ENCODE results near the gene SCN11A.
"Not testable (repeated sequence)": the region's sequence is repeated elsewhere in the genome, so short reads cannot be mapped to it uniquely, and the experiment has no call there.

Gene SCN11A

GRCh38 chr3:39065197-39065596, 13.5 kb upstream of the SCN11A start:
- DNase-seq, result no peak

GRCh38 chr3:39064646-39065045, 12.9 kb upstream of the SCN11A start:
- no peak for DNase-seq

GRCh38 chr3:39063143-39063542, 11.4 kb upstream of the SCN11A start:
- no peak for DNase-seq

GRCh38 chr3:39062180-39062579, 10.4 kb upstream of the SCN11A start:
- DNase-seq, result no peak

- not testable (repeated sequence) for DNase-seq
Measured at GRCh38 chr3:39061228-39061627, 9.5 kb upstream of the SCN11A start.

- no peak for DNase-seq
Measured at GRCh38 chr3:39056151-39056550, 4.4 kb upstream of the SCN11A start.

- no peak for DNase-seq
Measured at GRCh38 chr3:39053696-39054095, 2.0 kb upstream of the SCN11A start.

GRCh38 chr3:39052583-39052982, 839 bp upstream of the SCN11A start:
- no peak for DNase-seq

GRCh38 chr3:39050029-39050428, 1.7 kb downstream of the SCN11A start:
- no peak for DNase-seq

GRCh38 chr3:39038165-39038564, 13.6 kb downstream of the SCN11A start:
- DNase-seq, result no peak

GRCh38 chr3:39029556-39029955, 22.2 kb downstream of the SCN11A start:
- no peak for DNase-seq

- DNase-seq, result no peak
Measured at GRCh38 chr3:39028546-39028945, 23.2 kb downstream of the SCN11A start.

GRCh38 chr3:39025222-39025970, 26.3 kb downstream of the SCN11A start:
- no peak for DNase-seq

- no peak for DNase-seq
Measured at GRCh38 chr3:39024497-39024896, 27.2 kb downstream of the SCN11A start.

GRCh38 chr3:39022286-39022630, 29.5 kb downstream of the SCN11A start:
- no peak for DNase-seq

GRCh38 chr3:39021465-39022285, 30.1 kb downstream of the SCN11A start:
- no peak for DNase-seq

- no peak for DNase-seq
Measured at GRCh38 chr3:39021029-39021428, 30.7 kb downstream of the SCN11A start.

- DNase-seq, result no peak
Measured at GRCh38 chr3:39019299-39019698, 32.4 kb downstream of the SCN11A start.

- DNase-seq, result no peak
Measured at GRCh38 chr3:39015418-39015817, 36.3 kb downstream of the SCN11A start.

GRCh38 chr3:39013921-39014509, 37.7 kb downstream of the SCN11A start:
- DNase-seq, result no peak

- no peak for DNase-seq
Measured at GRCh38 chr3:39013289-39013688, 38.5 kb downstream of the SCN11A start.

- DNase-seq, result no peak
Measured at GRCh38 chr3:39011191-39011736, 40.5 kb downstream of the SCN11A start.

- no peak for DNase-seq
Measured at GRCh38 chr3:39005295-39005694, 46.4 kb downstream of the SCN11A start.
